Activated CD4-positive, CD25-positive, alpha-beta regulatory T cell treated with anti-CD3 and anti-CD28 coated beads, Interleukin-2, amount 50 U/mL, for 16 hours (primary cell): ENCODE results near the gene KIAA1755.

Source experiments
- DNase-seq: peaks from one replicate; pipeline ENCODE4 v3.0.0-alpha.2; 2020; ENCODE audit warnings: low read depth, low spot score

Gene KIAA1755

DNA sequence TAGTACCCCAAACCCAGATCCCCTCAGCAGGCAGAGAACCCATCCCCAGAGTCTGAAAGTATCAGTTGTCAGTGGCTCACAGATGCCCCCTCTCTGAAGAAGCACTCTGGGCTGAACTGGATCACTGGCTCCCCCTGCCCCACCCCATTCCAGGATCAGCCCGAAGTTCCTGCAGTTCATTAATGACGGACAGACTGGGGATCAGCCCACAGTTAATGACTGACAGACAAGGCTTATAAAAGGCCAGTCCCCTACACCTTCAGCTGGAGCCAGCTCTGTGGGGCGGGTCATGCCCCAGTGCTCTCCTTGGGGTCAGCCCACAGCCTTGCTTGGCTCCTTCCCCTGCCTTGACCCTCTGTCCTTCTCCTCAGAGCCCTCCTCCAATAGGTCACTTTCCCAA, 21.7 kb downstream of the KIAA1755 start:
- no peak for DNase-seq

DNA sequence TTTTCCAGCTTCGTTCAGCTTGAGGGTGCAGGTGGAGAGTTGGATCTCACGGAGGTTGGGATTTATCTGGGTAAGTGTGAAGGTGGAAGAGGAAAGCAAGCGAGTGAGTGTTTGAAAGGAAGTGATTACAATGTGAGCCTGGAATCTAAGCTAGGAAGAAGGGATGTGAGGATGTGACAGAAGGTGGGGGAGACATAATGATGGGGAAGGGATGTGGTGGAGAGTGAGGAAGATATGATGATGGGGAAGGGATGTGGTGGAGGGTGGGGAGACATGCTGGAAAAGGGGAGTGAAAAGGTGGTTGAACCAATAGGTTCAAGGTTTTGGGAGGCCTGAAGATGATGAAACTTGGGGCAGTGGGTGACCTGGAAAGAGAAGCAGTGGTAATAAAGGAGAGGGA, 23.2 kb downstream of the KIAA1755 start:
- DNase-seq, result no peak

DNA sequence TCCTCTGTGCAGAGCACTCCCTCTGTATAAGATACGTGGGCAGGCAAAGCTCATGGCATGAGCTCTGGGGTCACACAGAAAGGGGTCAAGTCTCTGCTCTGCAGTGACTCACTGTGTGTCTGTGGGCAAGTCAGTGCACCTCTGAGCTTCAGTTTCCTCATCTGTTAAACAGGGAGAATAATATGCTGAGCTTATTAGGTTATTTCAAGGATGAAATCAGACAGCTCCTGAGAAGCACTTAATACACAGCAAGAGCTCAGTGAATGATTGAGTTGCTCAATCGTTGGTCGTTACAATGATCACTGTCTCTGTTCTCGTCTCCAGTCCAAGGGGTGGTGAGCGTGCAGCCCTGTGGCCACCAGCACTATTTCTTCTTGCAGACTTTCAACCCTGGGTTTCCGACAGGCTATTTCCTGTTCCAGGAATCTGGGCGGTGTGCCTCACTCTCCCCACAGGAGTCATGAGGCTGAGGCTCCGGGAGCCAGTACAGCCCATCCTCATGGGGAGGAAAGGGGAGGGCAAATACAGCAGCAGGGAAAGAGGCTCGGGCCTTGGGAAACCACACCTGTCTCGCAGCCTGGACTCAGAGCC, 28.9 kb downstream of the KIAA1755 start:
- DNase-seq, result no peak

DNA sequence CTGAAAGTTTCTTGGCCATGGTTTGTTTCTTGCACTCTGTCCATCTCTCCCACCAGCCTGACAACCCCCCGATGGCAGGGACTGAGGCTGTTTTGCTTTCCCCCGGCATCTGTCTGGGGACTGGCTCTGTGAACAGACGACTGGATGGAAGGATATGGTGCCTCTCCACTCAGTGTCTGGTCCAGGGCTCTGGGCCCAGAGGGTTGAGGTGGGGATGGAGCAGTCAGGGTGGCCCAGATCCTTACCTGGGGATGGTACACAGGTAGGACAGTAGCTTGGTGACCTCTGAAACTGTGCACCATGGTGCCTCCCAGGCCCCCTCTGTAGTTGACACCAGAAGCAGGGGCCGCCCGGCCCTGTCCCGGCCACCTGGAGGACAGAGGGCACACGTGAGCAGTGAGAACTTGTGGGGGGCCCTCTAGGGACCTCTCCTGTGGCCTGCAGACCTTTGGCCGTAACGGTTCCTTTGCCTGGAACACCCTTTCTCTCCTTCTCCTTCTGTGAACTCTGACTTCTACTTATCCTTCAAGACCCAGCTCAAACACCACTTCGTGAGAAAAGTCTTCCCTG, 29.5 kb downstream of the KIAA1755 start:
- DNase-seq, result no peak

DNA sequence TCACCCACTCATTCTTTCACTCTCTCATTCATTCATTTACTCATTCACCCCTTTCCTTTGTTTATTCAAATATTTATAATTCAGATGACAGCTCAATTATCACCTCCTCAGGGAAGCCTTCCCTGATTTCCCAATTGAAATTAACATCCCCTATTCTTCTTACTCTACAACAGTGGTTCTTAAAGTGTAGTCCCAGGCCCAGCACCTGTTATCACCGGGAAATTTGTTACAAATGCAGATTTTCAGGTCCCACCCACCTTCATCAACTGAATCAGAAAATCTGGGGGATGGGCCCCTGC, 30.3 kb downstream of the KIAA1755 start:
- no peak for DNase-seq

DNA sequence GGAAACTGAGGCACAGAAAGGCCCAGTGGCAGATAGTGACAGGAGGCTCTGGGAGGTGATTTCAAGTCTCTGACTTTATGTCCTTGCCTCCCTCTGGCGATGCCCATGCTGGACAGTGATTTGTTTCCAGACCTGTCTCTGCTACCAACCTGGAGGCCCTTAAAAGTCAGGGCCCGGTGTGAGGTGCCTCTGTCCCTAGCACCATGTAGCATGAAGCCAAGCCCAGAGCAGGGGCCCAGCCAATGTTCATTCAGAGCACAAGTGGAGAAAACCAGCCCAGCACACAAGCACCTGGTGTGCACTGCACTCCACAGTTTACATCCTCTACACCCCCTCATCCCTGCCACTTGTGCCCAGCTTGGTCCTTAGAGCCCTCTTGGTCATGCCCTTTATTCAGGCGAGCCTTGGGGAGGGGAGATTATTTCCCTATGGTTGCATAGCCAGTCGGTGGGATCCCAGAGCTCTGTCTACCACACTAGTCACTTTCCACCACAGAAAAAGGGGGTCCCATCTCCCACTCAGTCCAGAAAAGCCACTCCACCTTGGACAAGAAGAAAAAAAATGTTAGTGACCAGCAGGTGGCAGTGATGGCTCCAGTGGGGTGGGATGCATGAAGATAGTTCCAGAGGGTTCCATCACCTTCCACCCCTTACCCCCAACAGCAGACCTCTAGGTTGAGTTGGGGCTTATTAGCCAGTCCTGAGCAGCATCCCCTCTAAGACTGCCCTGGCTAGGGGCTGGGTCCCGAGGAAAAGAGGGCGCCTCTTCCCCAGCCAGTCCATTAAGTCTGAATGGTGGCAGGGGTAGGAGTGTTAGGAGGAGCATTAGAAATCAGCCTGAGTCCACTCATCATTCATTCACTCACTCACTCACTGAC, 30.9 kb downstream of the KIAA1755 start:
- no peak for DNase-seq

DNA sequence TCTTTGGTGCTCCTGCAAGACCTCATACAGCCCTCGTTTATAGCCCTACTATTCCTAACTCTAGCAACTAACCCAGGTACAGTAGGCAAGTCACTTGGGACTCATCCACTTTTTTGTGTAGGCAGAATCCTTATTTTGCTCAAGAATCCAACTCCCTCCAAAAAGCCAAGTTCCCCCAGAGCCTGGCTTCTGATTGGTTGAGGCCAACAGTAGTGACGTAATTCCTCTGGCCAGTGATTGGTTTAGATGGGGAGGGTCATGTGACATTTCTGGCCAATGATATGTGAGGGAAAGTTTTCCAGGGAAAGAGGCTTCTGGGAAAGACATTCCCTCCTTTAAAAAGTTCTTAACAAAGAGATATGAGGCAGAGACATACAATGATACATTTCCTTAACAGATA, 32.1 kb downstream of the KIAA1755 start:
- DNase-seq, result no peak

DNA sequence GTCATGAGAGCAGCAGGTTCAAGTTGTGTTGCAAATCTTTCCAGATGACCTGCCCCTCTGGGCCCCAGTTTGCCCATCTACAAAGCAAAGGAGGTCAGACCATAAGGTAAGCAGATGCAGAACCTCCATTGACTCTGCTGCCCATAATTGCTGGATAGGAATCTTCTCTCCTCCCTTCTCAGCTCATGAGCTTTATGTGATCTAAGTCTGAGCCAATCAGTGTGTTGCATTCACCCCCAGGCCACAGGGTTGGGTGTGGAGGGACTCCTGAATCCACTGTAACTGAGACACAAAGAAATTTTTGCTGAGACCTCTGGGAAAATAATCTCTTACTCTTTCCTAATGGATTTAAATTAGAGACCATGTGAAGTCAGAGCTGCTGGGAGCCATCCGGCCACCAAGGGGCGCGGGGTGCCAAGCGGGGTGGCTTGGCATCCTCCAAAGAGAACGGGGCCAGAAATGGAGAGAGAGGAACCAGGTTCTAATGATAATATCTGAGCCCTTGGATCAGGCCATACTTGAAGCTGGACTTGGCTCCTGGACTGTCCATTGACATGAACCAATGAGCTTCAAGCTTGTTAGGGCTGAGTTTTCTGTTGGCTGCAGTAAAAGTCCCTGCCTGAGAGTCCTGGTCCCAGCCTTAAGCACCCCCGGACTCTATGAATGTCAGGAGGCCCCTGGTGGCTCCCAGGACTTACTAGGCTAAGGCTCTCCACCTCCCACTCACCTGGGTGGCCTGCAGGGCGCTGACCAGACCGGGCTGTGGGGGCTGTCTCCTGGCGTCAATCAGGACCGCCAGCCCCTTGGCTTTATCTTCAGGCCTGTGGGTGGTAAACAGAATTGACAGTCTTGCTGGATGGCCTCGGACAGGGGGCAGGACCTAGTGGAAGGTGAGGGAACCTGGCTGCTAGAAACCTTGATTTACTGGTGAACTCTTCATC, 32.8 kb downstream of the KIAA1755 start:
- no peak for DNase-seq

DNA sequence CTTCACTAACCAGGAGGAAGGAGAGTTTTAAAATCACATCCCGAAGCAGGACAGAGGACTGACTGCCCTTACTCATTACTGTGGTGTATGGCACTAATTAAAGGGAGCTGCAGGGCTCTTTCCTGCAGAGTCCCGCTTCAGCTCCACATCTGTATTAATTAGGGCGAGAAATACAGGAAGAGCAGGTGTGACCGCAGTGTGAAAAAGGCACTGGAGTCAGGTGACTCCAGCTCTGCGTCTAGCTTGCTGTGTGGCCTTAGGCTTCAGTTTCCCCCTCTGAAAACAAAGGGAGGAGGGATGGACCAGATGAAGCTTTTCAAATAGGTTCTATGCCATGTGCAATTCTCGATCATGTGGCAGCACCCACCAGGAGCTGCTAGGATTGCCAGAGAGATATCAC, 34.0 kb downstream of the KIAA1755 start:
- DNase-seq, result no peak

DNA sequence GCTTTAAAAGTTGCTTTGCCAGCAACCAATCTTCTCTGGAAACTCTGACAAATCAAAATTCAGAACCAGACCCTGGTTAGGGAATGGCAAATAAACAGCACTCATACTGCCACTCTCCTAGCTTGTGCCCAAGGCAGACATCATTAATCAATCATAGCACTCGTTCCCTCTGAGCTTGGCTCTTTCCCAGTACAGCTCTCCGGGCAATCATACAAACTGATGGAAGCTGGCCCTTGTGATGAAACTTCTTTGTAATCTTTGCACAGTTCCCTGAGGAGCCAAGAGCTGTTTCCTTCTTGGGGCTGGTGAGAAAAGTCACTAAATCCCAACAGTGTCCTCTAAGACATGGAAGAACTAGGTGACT, 34.7 kb downstream of the KIAA1755 start:
- no peak for DNase-seq

DNA sequence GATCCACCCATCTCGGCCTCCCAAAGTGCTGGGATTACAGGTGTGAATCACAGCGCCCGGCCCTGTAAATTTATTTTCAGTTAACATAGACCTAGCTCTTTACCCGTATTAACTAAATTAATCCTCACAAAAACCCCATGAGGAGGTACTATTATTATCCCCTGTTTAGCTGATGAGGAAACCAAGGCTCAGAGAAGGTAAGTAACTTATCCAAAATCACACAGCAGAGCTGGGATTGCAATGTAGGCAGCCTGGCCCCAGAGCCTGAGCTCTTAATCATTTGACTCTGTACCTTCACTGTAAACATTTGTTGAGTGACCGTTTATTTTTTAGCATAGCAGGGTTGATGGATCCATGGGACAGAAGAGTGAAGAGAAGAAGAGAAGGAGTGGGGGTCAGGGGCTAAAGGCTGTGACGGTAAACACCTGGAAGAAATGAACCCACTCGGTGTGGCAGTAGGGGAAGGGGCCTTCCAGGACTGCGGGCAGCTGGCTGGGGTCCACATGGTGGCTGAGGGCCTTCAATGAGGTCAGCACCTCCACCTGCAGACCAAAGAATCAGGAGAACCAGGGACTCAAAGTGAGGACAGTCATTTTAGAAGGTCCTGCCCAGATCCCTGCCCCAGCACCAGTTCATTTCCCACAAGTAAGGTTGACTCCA, 35.2 kb downstream of the KIAA1755 start:
- DNase-seq, result no peak

DNA sequence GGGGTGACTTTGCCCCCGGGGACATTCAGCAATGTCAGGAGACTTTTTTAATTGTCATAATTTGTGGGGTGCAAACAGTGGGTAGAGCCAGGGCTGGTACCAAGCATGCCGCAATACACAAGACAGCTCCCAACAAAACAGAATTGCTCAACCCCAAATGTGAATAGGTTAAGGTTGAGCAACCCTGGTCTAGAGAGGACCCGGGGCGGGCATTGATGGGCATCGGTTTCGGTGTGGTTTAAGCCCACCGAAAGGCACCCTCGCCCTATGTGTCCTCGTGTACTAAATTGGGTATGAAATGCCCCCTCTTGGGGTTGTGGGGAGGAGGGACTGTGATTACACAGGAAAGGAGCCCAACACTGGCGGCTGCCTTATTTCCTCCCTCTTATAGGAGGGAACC, 36.0 kb downstream of the KIAA1755 start:
- DNase-seq, result no peak

DNA sequence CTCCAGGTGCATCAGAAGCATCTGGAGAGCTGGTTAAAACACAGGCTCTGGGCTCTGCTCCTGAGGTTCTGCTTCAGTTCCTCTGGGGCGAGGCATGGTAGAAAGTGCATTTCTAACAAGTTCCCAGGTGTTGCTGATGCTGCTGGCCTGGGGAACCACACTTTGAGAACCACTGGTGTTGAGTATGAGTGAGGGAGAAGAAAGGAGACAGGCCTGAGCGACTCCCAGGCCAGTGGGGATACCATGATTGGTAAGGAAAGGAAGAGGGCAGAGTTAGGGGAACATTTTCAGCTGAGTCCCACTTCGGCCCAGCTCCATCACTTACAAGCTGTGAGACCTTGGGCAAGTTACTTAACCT, 36.8 kb downstream of the KIAA1755 start:
- DNase-seq, result no peak

DNA sequence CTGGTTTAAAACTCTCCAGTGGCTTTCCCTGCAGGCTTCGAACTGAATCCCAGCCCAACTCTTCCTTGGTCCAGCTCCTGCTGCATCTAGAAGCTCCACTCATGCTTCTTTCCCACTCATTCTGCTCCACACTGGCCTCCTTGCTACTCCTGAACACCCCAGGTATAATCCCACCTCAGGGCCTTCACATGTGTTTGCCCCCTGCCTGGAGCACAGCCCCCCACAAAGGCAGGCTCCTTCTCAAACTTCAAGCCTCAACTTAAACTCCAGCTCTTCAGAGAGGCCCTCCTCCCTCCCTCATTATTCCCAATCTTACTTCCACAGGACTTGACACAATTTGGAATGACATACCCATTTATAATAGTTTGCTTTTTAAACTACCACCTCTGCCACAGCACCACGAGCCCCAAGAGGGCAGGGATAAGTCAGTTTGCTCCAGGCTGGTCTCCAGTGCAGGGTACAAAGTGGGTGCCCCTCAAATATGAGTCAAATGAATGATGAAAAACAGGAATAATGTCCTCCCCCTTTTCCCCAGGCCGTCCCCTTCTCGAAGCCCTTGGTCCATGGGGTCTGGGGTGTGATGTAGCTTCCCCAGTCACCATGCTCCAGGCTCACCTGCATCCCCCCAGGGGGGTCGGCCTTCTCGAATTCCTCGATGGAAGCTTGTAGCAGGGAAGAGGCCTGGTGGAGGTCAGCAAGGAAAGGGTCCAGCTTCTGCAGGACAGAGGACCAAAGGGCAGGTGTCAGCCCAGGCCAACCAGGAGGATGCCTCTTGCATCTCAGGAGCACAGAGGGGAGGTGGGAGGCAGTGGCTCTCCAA, 37.4 kb downstream of the KIAA1755 start:
- no peak for DNase-seq

DNA sequence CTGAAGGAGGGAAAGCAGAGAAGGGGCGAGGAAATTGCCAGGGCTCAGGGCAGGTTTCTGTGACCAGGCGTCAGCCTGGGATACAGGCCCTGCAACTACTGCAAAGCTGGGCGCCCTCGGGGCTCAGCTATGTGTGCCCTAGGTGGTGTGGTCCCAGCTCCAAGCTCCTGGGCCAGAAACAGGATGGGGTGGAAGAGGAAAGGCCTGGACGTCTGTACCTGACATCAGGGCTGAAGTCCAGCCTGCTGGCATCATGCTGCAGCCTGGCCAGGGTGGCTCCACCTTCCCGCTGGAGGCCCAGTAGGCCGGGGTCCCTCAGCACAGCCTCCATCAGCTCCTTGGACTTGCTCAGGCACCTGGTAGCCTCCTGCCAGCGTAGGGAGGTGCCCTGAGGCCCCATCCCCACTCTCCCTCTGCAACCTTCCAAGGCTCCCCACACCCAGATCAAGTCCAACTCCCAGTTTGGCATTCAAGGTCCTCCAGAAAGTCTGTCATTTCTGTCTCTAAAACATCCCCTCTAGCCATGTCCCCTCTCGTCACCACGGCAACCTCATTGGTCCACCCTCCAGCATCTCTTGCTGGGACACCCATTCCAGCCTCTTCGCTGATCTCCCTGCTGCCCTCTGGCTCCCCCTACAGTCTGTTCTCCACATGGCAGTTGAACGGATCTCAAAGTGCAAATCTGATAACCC, 38.2 kb downstream of the KIAA1755 start:
- peak; percentile 10 for DNase-seq

DNA sequence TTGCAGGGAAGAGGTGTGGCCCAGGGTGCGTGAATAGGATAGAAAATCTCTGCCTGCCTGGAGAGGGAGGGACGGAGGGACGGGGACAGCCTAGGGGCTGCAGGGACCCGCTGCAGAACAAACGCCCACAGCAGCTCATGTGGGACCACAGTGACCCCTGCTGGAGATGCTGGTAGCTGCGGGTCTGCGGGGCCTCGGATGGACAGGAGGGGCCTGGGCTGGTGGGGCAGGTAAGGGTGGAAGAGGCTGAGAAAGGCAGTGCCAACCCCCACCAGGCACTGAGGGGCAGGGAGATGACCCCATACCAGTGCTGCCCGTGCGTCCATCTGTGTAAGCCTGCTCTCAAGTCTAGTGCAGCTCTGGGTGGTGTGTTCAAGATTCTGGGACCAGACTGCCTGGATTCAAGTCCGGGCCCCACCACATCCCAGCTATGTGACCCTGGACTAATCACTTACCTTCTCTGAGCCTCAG, 39.4 kb downstream of the KIAA1755 start:
- peak; percentile 34 for DNase-seq

DNA sequence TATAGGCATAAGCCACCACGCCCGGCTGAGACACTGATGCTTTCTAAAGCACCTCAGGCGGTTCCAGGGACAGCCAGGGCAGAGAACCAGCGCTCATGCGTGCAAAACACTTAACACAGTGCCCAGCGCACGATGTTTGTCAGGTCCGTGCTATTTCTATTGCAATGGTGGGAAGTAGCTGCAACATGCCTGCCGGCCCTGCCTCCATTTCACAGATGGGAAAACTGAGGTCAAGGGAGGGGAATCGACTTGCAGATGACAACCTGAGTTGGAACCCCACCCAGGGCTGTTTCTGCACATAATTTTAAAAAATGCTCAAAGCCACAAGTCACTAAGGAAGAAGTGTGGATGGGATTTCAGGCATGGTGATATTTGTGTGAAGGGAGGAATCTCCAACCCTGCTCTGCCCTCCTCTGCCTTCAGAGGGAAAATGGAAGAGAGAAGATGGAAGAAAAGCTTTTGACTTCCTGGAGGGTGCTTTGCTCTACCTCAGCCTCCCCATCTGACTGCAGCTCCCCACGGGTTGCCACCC, 39.9 kb downstream of the KIAA1755 start:
- no peak for DNase-seq

DNA sequence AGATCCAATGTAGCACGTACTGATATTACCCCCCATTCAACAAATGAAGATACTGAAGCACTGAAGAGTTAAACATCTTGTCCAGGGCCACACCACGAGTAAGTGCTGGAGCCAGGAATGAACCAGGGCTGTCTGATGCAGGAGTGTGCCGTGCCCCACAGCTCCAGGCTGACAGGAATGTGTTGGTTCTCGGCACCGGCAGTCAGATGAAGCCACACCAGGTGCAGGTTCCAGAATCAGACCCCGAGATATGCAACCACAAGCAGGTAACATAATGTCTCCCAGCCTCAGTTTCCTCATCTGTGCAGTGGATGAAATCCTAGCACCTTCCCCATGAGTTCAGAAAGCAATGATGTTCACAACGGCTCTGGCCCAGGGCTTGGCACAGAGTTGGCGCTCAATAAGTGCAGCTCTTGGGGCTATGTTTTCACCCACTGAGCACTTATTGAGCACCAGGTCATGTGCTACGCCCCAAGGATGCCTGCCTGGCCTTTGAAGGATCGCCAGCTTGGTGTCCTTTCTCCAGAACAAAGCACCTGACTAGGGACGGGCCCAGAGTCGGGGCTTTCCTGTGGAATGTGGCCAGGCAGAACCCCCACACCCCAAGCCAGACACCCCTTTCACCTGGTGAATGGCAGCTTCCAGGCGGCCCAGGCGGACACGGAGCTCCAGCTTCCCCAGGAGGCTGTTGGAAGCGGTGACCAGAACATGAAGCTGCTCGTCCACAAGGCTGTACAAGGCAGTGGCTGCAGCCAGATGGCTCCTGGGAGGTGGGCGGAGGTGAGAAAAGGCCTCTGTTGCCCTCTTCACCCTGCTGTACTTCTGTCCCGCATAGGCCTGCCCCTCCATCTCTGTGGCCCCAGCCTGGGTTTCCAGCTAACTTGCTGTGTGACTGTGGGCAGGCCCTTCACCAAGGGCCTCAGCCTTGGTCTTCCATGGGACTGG, 41.3 kb downstream of the KIAA1755 start:
- no peak for DNase-seq

DNA sequence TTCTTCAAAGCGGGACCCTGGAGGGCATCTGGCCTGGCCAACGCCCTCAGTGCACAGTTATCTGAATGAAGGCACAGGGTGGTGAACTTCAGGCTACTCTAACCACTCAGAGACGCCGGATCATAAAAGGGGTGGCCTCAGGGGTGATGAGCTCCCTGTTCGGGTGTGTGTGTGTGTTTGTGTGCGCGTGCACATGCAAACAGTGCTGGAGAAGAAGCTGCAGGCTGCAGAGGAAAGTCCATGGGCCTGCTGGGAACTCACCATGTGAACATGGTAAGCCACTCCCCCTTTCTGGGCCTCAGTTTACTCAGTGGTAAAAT, 42.0 kb downstream of the KIAA1755 start:
- no peak for DNase-seq
